LNCaP clone FGC (cell line): ENCODE measurements around the gene U2AF2.

Experiments
- DNase-seq: peaks from one replicate; pipeline ENCODE4 v3.0.0-alpha.2; 2011; ENCODE audit warnings: low read depth
- H3K4me3 ChIP-seq: 2 replicates; pipeline ENCODE4 v1.5.1; 2011; ENCODE audit warnings: mild to moderate bottlenecking, low read depth, low read length, control low read depth
- CTCF ChIP-seq: IDR thresholded peaks from 2 replicates; pipeline ENCODE4 v1.5.1; 2012; ENCODE audit warnings: mild to moderate bottlenecking; ENCODE audit not compliant: control insufficient read depth, insufficient read depth; ENCODE audit errors: extremely low read depth

The U2AF2 gene

GRCh38 chr19:55621673-55622231 is 33.1 kb upstream of the U2AF2 start:
- no peak for TF ChIP-seq CTCF
- H3K4me3 ChIP-seq, result no peak overlapping the region
- DNase-seq, result no peak

- TF ChIP-seq CTCF, result no peak
- no peak for DNase-seq
- no peak overlapping the region for H3K4me3 ChIP-seq
Measured at GRCh38 chr19:55622242-55622969, 32.4 kb upstream of the U2AF2 start.

GRCh38 chr19:55623130-55623529 is 31.7 kb upstream of the U2AF2 start:
- H3K4me3 ChIP-seq, result no peak overlapping the region
- DNase-seq, result no peak
- TF ChIP-seq CTCF, result no peak

GRCh38 chr19:55623561-55623960 is 31.3 kb upstream of the U2AF2 start:
- DNase-seq, result no peak
- TF ChIP-seq CTCF, result no peak

GRCh38 chr19:55624109-55625003 is 30.5 kb upstream of the U2AF2 start, which contains the start of gene ZNF784:
ZNF784 (minus strand) TSS chr19:55624566; CDS start chr19:55624561, 5 bp downstream.
- DNase-seq, result peak; percentile 58
- H3K4me3 ChIP-seq, result peak within 1 kb of the TSS; percentile 51
- no peak for TF ChIP-seq CTCF

More at GRCh38 chr19:55623561-55623960, 31.3 kb upstream of the U2AF2 start:
- H3K4me3 ChIP-seq, result peak overlapping the region; percentile 51

- DNase-seq, result no peak
- H3K4me3 ChIP-seq, result peak overlapping the region; percentile 51
- no peak for TF ChIP-seq CTCF
Measured at GRCh38 chr19:55625004-55625326, 29.9 kb upstream of the U2AF2 start.
